ENCODE results near the gene NUP133.
"Not testable (repeated sequence)": the region's sequence is repeated elsewhere in the genome, so short reads cannot be mapped to it uniquely, and the experiment has no call there.

Gene NUP133

DNA sequence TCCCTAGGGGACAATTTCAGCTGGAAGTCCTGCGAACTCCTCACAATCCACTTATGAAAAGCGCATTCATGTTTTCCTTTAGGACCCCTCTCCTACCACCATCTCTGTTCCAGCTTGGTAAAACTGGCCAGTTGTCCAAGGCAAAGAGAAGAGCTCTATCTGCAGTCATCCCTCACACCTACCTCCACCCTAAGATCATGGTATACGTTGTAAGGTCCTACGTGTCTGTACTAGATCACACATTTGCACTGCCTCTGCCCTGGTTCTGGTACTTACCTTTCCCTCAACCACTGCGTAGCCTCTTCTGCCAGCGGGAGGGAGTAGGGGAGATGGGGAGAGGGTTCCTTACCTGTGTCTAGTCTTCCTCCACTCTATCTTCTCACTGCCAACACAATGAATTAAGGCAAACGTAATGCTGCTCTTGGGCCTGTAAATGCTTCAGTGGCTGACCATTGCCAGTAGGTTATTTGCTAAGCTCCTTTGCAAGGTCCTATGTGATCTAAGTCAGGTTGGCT is 739 bp upstream of the NUP133 start:
- no peak for DNase-seq

DNA sequence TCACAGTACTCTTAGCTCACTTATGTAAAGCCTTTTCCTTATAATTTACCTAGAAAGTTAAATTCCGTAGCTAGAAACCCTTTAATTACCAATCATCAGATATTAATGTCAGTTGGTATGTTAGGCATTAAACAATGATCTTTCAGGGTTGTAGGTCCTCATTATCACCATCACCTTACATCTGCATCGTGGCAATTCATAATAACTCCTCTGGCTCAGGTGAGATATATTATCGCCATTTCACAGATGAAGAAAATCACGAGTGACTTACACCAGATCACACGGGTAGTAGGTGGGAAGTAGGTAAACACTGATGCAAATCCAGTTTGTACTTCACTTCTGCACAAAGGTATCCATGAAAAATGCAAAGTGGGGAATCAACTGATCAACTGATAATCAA is 639 bp downstream of the NUP133 start:
- DNase-seq: no peak

DNA sequence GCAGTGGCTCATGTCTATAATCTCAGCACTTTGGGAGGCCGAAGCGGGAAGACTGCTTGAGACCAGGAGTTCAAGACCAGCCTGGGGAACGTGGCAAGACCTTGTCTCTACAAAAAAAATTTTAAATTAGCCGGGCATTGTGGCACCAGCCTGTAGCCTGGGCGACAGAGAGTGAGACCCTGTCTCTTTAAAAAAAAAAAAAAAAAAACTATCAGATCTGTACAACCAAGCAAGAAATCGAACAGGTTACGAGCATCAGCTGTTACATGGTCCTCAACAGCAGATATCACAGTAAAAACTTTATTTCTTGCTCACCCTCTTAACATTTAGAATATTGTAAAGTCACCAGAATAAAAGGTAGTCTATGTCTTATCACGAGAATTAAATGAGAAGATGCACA is 1.5 kb downstream of the NUP133 start:
- DNase-seq: no peak

DNA sequence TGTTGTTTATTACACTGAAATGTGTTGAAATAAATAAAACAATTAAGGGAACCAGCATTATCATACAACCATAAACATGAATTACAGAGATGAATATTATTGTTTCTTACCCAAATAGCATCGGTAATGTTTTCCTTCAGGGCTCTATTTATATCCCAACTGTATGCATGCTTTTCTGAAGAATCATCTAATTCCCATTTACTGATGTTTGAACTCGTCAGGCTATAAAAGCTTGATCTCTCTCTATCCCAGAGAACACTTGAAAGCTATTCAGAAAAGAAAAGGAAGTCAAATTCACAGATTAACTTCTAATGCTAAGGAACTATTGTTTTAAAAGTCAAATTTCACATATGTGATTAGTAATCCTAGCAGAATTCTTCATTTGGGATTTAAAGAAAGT is 12.4 kb downstream of the NUP133 start:
- DNase-seq: no peak

DNA sequence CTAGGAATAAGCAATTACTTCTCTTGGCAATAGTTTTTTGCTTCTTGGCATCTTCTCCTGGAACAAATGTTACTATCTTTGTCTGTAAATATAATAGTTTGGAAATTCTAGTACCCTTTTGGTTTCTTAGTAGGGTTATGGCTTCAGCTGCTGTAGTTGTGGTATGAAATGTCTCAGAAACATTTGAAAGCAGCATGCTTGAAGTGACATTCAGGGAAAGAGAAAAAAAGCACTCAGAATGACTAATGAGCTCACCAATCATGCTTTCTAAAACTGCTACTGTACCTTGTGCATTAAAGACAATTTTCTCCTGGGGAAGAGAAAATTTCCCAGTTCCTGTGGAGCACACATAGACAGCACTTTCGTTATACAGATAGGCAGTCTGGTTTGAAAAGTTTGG is 21.0 kb downstream of the NUP133 start:
- no peak for DNase-seq

DNA sequence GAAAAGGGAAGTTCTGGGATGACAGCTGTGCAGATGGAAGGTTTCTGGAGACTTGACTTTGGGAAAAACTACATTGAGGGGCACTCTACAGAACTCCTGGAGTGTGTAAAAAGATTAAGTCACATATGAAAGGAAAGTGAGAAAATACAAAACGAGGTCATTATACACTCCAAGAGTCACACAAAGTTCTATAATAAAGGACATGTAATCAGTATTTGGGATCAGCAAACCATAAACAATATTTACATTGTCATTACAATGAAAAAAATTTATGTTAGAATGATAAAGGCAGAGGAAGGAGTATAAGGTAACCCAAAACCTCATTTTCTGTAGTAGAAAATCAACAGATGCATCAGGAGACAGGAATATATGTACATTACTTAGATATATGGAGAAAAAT is 22.8 kb downstream of the NUP133 start:
- DNase-seq: no peak

DNA sequence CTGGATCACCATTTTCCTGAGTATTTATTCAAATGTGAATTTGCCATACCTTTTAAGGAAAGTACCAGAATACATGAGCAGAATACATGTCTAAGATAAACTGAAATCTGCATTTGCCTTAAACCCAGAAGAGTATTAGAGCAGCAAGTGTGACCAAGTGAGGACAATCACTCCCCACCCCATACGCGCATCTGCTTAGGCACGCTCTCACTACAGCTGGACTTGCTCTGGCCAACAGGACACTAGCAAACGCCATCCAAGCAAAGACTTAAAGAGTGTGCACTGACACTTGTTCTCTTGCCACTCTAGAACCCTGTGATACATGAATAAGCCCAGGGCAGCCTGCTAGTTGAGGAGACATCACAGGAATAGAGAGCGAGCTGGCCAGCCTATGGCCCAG is 25.6 kb downstream of the NUP133 start:
- no peak for DNase-seq

DNA sequence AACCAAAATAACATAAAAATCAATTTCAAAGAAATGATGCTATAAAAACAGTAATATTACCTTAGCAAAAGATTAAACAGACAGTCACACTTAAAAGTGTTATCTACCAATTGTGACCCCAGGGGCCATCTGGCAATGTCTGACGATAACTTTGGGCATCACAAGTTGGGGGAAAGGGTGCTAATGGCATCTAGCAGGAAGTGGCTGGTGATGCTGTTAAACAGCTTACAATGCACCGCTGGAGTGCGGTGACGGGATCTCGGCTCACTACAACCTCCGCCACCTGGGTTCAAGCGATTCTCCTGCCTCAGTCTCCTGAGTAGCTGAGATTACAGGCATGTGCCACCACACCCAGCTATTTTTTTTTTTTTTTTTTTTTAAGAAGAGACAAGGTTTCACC is 27.6 kb downstream of the NUP133 start:
- DNase-seq: no peak

DNA sequence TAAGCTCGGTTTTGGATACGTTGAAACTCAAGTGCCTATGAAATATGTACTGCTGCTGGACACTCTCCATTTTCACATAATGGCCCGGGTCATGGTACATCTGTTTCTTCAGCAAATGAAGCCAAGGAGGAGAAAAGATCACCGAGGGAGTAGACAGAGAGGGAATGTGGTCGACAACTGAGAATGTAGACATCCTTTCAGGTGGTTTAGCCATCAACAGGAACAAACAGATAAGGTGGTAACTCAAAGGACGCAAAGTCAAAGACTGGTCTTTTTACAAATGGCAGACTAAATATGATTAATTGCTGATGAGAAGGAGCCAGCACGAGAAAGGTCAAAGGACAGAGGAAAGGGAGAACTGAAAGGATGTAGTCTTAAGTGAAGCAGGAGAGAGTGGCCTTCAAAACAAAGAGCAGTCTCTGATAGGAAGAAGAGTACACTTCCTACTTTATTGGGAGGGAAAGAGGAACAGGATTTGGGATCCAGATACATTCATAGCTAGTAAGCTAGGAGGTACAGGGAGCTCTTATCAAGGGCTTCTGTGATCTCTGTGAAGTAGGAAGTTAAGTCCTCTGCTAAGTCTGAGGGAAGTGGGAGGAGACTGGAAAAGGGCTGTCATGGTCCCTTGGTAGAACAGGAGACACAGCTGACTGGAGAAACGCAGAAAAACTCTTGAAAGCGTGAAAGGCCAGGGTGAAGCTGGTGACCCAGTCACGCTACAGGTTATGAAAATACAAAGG is 28.3 kb downstream of the NUP133 start:
- no peak for DNase-seq

DNA sequence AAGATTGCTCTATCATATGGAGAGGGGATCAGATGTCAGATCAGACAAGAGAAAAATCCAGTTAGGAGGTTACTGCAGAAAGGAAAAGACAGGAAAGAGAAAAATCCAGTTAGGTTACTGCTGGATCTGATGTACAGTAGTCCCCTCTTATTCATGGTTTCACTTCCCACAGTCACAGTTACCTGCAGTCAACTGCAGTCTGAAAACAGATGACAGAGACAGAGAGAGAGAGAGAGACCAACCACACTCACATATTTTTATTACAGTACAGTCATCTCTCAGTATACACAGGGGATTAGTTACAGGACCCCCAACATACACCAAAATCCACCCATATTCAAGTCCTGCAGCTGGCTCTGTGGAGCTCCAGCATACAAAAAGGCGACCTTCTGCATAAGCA is 29.3 kb downstream of the NUP133 start:
- no peak for DNase-seq

DNA sequence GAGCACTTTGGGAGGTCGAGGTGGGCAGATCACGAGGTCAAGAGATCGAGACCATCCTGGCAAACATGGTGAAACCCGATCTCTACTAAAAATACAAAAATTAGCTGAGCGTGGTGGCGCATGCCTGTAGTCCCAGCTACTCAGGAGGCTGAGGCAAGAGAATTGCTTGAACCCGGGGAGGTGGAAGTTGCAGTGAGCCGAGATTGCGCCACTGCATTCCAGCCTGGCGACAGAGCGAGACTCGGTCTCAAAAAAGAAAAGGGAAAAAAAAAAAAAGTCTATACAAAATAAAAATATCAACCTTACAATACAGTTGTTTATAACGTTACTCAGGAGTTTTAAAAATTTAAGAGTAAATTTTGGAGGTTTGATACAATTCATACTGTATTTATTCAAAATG is 32.3 kb downstream of the NUP133 start:
- DNase-seq: not testable (repeated sequence)

DNA sequence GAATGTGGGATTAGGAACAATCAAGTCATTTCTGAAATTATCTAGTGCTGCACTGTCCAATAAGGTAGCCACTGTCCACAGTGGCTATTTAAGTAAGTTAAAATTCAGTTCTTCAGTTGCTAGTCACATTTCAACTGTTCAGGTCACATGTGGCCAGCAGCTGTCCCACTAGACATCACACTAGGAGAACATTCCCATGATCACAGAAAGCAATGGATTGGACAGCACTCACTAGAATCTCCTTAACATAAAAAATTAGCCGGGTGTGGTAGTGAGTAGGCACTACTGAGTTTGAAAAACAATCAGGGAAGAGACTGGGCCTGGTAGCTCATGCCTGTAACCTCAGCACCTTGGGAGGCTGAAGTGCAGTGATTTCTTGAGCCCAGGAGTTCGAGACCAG is 33.6 kb downstream of the NUP133 start:
- no peak for DNase-seq

DNA sequence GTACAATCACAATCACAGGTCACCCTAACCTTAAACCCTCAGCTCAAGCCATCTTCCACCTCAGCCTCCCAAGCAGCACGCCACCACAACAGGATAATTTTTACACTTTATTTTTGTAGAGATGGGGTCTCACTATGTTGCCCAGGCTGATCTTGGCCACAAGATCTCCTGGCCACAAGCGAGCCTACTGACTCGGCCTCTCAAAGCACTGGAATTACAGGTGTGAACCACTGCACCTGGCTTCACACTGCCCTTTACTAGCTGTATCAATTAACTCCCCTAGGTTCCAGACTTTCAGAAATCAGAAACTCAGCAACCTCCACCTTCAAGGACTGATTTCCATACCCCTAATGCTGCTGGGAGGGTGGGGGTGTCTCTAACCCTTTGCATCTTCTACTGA is 37.0 kb downstream of the NUP133 start:
- DNase-seq: no peak

DNA sequence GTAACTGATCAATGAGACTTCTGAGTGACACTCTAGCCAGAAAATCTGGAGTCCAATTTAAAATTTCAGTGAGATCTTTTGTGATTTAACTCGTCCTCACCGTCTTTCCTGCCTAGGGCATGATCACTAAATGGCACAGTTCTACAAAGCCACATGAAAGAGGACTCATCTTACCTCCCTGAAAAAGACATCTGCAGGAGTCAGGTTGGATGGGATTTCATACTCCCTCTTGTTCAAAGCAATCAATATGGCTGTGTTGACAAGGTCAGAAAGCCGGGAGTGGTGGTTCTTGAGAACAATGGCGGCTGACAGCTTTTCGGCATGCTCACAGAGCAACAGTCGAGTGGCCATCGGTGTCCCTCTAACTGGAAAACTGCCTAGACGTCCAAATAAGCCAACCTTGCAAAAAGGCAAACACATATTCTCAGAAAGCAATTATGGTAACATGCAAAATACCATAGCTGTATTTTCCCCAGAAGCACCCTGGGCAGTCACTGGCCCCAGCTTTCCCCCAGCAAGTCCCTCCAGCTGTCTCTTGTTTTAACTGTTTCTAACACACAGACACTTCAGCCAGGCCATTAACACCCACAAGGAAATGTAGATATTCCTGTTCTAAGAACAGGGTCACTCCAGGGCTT is 37.6 kb downstream of the NUP133 start:
- no peak for DNase-seq

DNA sequence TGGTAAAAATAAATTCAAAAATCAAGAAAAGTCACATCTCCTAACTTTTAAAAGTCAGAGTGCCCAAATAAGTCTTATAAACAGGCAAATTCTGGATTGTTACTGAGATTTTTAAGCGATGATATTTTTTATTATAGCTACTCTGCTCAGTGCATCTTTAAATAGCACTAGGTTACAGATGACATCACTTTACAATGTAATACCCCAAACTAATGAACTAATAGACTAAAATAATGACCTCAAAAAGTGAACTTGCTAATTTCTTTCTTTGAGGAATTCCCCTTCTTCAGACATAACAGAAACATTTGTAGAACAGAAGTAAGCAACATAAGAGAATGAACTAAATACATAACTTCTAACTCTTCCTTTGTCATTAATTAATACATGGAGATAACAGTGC is 41.3 kb downstream of the NUP133 start:
- DNase-seq: no peak

DNA sequence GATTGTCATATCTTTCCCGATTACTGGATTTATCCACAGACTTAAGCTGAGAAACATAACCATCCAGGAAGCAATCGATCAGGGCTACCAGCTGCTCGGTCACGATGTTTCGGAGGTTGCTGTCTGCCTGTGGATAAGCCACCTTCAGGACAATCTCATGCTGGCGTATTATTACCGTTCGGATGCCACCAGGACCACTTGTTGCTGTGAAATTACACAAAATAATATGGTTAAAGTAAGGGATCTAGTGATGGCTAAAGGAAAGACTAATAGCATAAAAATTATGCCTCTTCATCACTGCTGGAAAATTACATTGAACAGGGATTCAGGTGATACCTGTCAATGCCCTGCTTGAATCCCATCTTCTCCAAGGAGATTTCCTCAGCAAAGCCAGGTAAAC is 43.5 kb downstream of the NUP133 start:
- DNase-seq: no peak

DNA sequence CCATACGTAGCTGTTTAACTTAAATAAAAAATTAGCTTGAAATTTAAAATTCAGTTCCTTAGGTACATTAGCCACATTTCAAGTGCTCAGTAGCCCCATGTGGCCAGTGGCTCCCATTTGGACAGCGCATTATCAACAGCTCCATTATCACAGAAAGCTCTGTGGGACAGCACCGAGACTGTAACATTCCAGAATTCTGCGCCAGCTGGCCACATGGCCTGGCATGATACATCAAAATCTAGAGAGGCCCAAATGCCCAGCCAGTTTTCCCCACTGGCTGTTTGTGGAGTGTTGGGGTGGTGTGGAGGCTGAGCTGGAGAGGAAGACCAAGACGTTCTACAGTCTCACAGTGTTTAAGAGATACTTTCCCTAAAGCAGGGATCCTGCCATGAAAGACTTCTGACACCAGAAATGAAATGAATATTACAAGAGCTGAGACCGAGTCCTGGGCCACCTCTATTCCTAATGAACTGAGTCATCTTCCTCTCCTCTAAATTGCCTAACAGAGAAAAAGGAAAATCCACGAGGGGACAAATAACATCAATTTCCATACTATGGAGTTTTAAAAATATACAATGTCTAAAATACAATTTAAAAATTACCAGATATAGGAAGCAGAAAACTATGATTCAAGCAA is 47.0 kb downstream of the NUP133 start:
- no peak for DNase-seq

DNA sequence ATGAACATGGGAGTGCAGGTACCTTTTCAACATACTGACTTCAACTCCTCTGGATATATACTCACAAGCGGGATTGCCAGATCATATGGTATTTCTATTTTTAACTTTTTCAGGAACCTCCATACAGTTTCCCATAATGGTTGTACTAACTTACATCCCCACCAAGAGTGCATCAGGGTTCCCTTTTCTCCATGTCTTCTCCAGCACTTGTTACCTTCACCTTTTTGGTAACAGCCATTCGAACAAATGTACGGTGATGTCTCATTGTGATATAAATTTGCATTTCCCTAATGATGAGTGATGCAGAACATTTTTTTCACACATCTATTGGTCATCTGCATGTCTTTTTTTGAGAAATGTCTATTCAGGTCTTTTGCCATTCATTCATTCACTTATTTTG is 48.3 kb downstream of the NUP133 start:
- DNase-seq: no peak

DNA sequence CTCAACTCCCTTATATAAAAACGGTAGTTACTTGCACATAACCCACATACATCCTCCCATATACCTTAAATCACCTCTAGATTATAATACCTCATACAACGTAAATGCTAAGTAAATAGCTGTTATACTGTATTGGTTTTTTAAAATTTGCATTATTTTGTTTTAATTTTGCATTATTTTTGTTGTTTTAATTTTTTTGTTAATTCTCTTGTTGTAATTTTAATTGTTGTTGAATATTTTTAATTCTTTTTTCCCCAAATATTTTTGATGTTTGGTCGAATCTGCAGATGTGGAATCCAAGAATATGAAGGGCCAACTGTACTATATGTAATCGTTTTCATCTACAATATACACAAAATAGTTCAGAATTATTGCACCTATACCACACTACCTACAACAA is 50.7 kb downstream of the NUP133 start:
- DNase-seq: no peak

DNA sequence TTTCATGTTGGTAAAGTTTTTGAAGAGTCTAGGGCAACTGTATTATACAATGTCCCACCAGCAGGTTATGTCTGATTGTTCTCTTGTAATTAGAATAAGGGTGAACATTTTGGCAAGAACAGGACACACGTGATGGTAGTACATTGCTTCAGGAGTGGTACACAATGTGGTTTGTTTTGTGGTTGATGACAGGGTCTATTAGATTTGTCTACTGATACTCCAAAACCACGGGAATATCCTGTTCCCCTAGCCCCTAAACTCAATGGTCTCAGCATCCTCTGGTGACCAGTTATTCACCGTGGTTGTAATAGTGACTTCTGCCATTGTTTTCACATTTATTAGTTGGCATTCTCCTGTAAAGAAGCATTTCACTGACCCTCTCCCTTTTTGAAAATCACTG is 52.1 kb downstream of the NUP133 start:
- no peak for DNase-seq

DNA sequence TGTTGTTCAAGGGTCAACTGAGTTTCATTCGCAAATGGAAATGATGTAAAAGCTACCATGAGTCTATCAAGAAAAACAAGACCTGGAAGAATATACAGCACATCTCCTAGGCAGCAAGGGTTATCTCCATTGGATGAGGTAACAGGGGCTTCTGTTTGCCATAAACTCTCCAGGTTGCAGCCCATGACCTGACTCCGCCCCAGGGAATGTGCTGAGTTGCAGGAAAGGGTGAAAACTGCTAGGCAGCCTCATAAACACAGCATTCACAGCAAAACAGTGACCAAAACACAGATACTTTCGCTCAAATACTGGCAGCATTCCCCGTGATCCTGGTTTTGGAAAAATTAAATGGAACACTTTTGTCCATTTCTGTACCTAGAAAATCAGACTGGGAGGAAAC is 54.1 kb downstream of the NUP133 start:
- DNase-seq: no peak

DNA sequence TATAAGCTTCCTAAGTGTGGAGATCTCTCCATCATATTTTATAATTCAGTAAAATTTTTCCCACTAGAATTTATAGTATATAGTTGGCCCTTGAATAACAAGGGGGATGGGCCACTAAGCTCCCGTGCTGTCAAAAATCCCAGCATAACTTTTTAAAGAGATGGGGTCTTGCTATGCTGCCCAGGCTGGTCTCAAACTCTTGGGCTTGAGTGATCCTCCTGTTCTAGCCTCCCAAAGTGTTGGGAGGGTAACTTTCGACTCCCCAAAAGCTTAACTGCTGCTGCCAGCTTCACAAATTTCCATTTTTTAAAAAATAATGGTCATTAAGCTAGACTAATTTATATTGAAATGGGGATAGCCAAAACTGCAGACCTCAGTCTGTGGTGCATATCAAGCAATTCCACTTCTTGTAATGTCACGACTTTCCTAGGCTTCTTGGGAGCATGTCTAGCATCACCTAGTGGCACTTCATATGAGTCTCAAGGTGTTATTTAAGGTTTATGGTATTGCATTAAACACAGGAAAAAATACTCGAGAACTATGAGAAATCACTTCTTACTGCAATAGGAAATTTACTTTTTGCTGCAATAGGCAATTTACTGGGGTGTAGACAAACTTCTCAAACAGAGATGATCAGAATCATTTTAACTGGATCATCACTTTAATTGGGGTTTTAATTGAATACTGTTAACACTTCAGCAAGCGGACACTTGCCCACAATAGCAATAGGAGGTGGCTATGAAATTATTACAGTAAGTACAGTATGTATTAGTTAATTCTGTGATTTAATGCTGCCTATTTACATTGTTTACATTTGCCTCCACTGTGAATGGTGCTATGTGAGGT is 55.0 kb downstream of the NUP133 start:
- DNase-seq: no peak

DNA sequence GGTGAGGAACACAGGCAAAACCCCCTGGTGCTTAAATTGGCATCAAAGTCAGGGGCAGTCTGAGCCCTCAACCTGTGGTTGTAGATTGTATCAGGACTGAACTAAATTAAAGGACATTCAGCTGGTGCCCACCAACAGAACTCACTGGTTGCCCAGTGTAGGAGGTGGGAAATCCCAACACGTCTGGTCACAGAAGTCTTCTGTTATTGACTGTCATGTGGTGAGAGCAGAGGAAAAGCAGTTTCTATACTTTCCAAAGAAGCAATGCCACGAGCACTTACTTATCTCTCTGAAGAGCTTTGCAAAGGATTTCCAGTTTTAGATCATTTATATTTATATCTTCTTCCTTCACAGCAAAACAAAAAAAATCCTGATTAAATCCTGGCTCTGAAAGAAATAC is 59.3 kb downstream of the NUP133 start:
- no peak for DNase-seq
